ENCODE data around the gene MED1.

- TF ChIP-seq CTCF (IDR thresholded peaks at IDR 0.05) (no peak), POLR2A (IDR thresholded peaks at IDR 0.05) (no peak)
Observed at GRCh38 chr17:39380144-39380543, 70.9 kb downstream of the MED1 start.
